ENCODE data around the gene MMEL1.
"Not testable (repeated sequence)": the region's sequence is repeated elsewhere in the genome, so short reads cannot be mapped to it uniquely, and the experiment has no call there.

Gene MMEL1

DNA sequence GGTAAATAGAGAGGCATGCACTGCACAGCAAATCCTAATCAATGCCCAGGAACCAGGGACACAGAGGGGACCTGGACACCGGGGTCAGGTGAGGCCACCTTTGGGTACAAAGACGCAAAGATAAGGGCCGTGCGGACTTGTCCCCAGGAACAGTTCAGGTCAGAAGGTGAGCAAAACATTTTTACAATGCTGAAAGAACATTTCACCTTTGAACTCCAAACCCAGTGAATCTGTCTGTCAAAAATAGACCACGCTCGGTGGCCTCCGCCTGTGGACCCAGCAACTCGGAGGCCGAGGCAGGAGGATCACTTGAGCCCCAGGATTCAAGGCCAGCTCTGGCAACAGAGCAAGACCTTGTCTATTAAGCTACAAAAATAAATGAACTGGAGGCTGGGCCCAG is 61.5 kb downstream of the MMEL1 start:
- no peak for FAIRE-seq

DNA sequence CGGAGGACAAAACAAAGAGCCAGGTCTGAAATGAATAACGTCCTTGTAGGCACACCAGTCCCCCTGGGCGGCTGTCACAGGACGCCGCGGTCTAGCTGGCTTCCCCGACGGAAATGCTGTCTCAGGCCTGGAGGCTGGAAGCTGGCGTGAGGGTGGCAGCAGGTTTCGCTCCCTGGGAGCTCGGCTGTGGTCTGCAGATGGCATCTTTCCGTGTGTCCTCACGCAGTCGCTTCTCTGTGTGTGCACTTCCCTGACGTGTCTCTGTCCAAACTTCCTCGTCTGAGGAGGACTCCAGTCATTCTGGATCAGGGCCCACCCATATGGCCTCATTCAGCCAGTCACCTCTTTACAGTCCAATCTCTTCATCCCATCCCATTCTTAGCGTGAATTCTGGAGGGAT is 62.5 kb downstream of the MMEL1 start:
- no peak for FAIRE-seq

DNA sequence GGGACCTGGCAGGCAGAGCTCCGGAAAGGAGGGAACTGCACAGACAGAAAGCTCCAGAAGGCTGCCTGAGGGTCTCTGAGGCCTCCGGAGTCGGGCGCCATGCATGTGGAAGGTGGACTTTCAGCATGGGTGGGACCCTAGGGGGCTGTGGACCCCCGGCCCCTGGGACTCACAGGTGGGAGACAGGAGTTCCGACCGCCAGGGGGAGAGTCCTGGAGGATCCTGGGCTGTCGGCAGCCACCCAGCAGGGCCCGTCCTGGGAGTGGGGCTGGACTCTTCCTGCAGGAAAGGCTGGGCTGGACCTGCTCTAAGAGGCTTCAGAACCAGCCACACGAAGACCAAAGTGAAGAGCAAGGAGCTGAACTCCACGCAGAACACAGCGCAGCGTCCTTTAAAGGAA is 63.1 kb downstream of the MMEL1 start:
- not testable (repeated sequence) for FAIRE-seq

DNA sequence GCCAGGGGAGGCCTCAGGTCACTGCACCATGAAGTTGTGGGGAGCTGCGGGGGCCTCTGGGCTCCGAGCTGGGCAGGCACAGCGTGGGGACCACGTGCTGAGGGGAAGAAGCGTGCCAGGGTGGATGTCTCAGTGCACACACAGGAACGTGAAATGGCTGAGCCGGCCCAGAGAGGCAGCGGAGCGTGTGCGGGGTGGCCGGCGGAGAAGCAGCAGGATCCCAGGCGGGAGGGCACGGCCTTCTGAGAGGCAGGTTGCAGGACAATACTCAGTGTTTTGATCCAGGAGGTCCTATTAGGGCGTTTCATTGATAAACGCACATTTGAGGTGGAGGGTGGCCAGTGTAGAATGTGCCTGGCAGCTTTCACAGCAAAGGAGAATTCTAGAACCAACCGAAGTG is 63.8 kb downstream of the MMEL1 start:
- no peak for FAIRE-seq

DNA sequence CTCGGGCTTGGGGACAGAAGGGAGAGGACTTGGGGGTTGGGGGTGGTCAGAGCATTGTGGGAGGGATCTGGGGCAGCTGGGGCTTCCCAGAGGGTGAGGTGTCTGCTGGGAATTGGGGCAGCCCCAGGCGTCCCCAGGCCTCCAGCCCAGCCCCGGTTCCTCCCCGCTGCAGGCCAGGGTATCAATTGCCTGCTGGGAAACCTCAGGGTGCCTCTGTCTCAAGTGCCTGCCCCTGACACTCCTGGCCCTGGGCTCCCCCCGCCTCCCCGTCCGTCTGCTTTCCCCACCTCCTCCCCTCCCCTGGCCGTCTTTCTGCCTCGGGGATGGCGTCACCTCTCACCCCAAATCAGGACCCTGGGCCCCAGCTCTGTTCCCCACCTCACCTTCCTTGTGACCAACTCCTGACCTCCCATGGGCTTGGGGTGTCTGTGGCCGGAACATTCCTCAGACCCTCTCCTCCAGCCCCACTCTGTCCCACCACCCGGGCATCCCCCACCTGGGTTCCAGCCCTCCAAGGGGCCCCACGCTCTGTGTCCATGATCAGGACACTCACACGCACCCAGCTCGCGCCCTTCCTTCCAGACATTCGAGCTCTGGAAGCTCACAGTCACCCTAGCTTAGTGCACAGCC is 64.5 kb downstream of the MMEL1 start:
- FAIRE-seq, result not testable (repeated sequence)

DNA sequence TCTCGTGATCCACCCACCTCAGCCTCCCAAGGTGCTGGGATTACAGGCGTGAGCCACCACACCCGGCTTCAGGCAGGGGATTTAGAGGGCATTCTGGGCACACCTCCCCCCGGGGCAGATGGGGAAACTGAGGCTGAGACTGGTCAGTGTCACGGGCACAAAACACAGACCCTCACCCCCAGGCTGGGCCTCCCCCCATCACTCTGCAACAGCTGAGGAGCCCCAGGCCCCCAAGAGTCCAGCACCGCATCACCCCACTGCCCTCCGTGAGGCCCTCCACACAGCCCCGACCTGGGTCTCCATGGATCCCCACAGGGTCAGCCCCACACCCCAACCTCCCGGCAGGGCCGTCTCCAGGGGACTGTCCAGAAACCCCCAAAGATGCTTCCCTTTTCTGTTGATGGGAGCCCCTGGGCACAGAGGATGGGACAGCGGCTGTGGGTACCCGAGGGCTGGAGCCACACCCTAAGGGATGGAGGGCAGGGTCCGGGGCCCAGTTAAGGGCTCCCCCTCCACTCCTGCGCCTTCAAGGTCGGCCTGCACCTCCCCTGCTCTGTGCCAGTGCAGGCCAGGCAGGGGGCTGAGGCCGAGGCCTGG is 65.6 kb downstream of the MMEL1 start:
- no peak for FAIRE-seq

GRCh38 chr1:2566101-2567045 is 66.4 kb downstream of the MMEL1 start:
- no peak for FAIRE-seq

- no peak for FAIRE-seq
Observed at GRCh38 chr1:2564815-2565374, 67.9 kb downstream of the MMEL1 start.

DNA sequence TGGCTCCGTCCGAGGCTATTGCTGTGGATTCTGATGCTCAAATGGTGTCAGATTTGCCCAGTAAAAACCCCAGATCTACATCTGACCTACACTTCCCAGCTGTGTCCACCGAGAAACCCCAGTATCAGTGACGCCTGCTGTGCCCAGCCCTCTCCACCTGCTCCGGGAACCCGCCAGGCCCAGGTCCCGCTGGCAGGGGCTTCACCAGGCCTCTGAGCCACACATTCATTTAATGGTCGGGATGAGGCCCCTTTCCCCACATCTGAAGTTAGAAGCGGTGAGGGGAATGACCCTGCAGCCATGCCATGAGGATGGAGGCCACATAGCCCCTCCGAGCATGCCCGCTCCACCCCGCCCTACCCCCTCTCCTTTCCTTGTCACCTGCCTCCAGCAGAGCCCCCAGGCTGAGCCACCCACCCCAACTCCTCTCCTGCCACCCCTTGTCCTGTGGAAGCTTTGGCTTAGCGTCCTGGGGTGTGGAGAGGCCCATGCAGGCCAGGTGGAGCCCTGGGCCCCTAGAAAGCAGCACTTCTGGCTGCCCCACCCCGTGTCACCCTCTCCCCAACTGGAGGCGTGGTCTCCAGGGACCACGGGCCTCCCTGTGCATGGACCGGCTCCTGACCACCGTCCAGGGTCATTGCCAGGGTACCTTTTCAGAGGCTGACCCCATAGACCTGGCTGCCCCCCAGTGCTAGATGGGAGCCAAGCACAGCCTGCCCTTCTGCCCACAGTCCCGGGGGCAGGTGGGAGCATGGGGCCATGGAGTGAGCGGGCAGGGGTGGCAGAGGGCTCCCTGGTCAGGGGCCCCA is 68.6 kb downstream of the MMEL1 start:
- FAIRE-seq, result no peak

- FAIRE-seq, result no peak
Observed at GRCh38 chr1:2563205-2563604, 69.6 kb downstream of the MMEL1 start.

DNA sequence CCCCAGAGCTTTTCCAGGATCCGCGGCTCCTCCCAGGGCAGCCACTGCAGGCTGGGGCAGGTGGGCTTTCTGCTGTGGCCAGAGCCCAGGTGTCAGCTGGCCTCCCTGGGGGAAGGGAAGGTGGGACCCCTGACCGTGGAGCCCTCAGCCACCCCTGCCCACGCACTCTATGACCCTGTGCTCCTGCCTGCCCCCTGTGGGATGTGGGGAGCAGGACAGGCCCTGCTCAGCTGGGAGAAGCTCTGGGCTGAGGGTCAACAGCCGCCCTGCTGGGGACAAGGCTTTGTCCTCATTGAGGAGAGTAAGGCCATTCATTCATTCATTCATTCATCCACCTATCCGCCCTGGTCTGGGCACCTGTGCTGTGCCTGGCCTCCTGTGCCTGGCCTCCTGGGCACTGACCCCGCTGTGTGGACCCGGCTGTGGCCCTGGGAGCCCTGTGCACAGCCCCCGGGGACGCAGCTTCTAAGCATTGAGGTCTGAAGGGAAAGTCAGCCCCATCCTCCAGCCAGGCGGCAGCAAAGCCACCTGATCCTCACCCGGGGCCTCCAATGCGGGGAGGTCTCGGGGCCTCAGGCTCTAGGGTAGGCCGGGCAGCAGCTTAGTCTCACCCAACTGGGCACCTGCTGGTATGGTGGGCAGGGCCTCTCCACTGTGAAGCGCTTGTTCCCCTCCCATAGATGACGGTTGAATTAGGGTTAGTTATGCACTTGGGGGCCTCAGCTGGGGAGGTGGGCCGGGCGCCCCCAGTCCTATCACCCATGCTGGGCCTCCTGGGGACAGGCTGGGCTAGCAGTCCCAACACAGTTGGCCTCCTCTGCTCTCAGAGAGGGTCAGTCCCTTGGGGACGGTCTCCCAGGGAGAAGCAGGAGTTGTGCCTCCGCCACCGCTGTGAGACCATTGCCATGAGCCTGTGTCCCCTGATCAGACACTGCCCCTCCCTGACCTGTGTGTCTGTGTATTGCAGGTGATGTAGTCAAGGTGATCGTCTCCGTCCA is 70.6 kb downstream of the MMEL1 start:
- FAIRE-seq, result no peak

GRCh38 chr1:2561446-2561845 is 71.4 kb downstream of the MMEL1 start:
- FAIRE-seq, result no peak

GRCh38 chr1:2560299-2561073 is 72.3 kb downstream of the MMEL1 start:
- FAIRE-seq, result no peak

- FAIRE-seq, result no peak
Observed at GRCh38 chr1:2559509-2560298, 73.1 kb downstream of the MMEL1 start.

DNA sequence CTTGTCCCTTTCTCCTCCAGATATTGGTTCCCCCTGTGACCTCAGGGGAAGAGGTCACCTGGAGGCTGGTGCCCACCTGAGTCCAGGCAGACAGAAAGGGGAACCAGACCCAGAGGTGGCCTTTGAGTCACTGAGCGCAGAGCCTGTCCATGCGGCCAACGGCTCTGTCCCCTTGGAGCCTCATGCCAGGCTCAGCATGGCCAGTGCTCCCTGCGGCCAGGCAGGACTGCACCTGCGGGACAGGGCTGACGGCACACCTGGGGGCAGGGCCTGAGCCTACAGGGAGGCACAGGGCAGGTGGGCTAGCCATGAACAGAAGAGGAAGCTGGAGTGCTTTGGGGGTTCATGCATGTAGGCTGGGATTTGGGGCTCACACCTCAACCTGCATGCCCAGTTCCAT is 74.0 kb downstream of the MMEL1 start:
- no peak for FAIRE-seq

GRCh38 chr1:2558420-2558819 is 74.4 kb downstream of the MMEL1 start:
- no peak for FAIRE-seq

DNA sequence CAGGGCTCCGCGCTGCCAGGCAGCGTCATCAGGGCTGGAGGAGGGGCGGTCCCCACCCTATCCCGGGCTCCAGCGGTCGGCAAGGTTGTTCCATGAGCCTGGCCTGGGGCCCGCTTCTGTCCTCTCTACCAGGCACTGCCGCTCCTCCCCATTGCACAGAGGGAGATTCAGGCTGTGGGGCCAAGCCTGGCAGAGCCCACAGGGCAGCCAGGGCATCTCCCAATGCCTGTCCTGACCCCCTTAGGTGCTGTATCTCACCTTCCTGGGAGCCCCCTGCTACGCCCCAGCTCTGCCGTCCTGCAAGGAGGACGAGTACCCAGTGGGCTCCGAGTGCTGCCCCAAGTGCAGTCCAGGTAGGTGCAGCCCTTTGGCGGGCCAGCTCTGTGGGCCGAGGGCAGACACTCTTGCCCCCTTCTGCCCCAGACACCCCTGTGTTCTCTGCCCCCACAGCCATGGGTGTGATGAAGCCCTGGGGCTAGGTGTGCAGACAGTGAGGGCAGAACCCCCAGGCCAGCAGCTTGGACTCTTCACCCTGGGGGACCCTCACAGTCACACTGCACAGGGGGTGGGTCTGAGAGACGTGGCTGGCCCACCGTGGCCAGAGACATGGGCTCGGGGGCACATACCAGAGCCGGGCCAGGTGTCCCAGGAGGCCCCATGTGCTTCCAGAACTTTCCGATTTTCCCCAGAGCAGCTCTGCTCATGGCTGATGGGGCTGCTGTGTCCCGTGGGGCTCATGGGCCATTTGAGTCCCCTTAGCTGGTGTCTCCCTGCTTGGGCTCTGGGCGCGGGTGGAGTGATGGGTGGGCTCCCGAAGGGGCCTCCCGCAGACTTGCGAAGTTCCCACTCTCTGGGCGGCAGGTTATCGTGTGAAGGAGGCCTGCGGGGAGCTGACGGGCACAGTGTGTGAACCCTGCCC is 75.1 kb downstream of the MMEL1 start:
- no peak for FAIRE-seq

DNA sequence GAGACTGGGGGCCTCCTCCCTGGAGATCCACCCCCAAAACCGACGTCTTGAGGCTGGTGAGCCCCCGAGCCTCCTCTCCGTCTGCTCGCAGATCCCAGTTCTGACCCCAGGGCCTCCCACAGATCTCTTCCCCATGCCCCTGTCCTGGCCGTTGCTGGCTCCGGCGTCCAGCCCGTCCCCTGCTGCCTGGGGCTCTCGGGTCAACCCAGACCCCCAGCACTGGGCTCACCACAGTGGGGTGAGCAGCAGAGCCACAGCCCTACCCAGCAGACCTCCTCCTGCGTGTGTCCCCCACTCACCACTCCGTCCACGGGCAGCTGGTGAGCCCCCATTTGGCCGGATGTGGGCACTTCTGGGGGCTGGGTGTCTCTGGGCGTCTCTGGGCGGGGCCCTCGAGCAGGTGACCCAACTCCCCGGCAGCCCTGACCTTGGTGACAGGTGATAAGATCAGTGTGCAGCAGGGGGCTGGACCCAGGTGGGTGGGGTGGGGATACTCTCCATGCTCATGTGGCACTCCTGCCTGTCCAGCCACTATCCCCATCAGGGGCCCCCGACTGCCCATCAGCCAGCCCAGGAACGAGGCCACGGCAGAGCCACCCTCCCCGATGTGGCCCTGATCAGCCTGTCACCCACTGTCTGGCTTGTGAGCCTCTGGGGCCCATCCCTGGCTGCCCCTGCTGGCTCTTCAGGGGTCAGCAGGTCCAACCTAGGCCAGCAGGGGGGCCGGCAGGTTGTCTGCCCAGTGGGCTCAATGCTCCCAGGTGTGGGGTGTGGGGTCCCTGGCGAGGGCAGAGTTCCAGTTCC is 75.9 kb downstream of the MMEL1 start:
- FAIRE-seq, result no peak

All from endometrium (tissue), 2 donors.